ENCODE measurements around the gene KCNQ2.

KCNQ2 gene

GRCh38 chr20:63493563-63494020 is 21.1 kb upstream of the KCNQ2 start:
- TF ChIP-seq POU6F1 (CRISPR knock-in tag; IDR thresholded peaks at IDR 0.05; ENCODE audit: borderline replicate concordance, low read depth) (no peak), ZFP30 (CRISPR knock-in tag; IDR thresholded peaks at IDR 0.05) (no peak), RARB (CRISPR knock-in tag; IDR thresholded peaks at IDR 0.05) (no peak), ARNTL (CRISPR knock-in tag; IDR thresholded peaks at IDR 0.05; ENCODE audit: borderline replicate concordance, low read depth) (no peak), TOX (CRISPR knock-in tag; IDR thresholded peaks at IDR 0.05; ENCODE audit: borderline replicate concordance) (no peak), PPARA (CRISPR knock-in tag; IDR thresholded peaks at IDR 0.05; ENCODE audit: borderline replicate concordance) (no peak), CSDC2 (CRISPR knock-in tag; IDR thresholded peaks at IDR 0.05) (no peak), CREB5 (CRISPR knock-in tag; IDR thresholded peaks at IDR 0.05; ENCODE audit: low read depth) (no peak), PATZ1 (CRISPR knock-in tag; IDR thresholded peaks at IDR 0.05; ENCODE audit: borderline replicate concordance) (no peak), TCF4 (CRISPR knock-in tag; IDR thresholded peaks at IDR 0.05; ENCODE audit: borderline replicate concordance) (no peak), BACH2 (CRISPR knock-in tag; IDR thresholded peaks at IDR 0.05; ENCODE audit: borderline replicate concordance) (no peak)
- no peak for ATAC-seq

GRCh38 chr20:63492982-63493381 is 20.5 kb upstream of the KCNQ2 start:
- TF ChIP-seq ISL1 (CRISPR knock-in tag; IDR thresholded peaks at IDR 0.05) (no peak), ZFP30 (CRISPR knock-in tag; IDR thresholded peaks at IDR 0.05) (no peak), ZC3H10 (CRISPR knock-in tag; IDR thresholded peaks at IDR 0.05) (no peak), ZNF70 (CRISPR knock-in tag; IDR thresholded peaks at IDR 0.05) (no peak), PPARA (CRISPR knock-in tag; IDR thresholded peaks at IDR 0.05; ENCODE audit: borderline replicate concordance) (no peak), TCF4 (CRISPR knock-in tag; IDR thresholded peaks at IDR 0.05; ENCODE audit: borderline replicate concordance) (no peak), TSHZ2 (CRISPR knock-in tag; IDR thresholded peaks at IDR 0.05) (no peak), ZNF8 (CRISPR knock-in tag; IDR thresholded peaks at IDR 0.05) (no peak), CSDC2 (CRISPR knock-in tag; IDR thresholded peaks at IDR 0.05) (no peak), SNAI2 (CRISPR knock-in tag; IDR thresholded peaks at IDR 0.05) (no peak), PATZ1 (CRISPR knock-in tag; IDR thresholded peaks at IDR 0.05; ENCODE audit: borderline replicate concordance) (no peak), BACH2 (CRISPR knock-in tag; IDR thresholded peaks at IDR 0.05; ENCODE audit: borderline replicate concordance) (no peak), POU6F1 (CRISPR knock-in tag; IDR thresholded peaks at IDR 0.05; ENCODE audit: borderline replicate concordance, low read depth) (no peak), ARNTL (CRISPR knock-in tag; IDR thresholded peaks at IDR 0.05; ENCODE audit: borderline replicate concordance, low read depth) (no peak), ZNF565 (CRISPR knock-in tag; conservative IDR thresholded peaks at IDR 0.05; ENCODE audit: low read depth) (no peak), RARB (CRISPR knock-in tag; IDR thresholded peaks at IDR 0.05) (no peak)
- ATAC-seq: no peak

All from SK-N-SH treated with all-trans-retinoic acid at 6 μM for 48 hours (cell line).